Measurements from ENCODE around the gene MAMLD1.

- TF ChIP-seq POLR2AphosphoS5 (IDR thresholded peaks at IDR 0.05; ENCODE audit: control insufficient read depth, insufficient read depth, low read depth, low read length) (no peak), ZBTB33 (CRISPR knock-in tag; IDR thresholded peaks at IDR 0.05) (no peak), HLTF (IDR thresholded peaks at IDR 0.05) (no peak), EZH2 (IDR thresholded peaks at IDR 0.05; ENCODE audit: borderline replicate concordance, low read depth, low read length) (no peak), MYC (IDR thresholded peaks at IDR 0.05; ENCODE audit: low read depth, low read length) (no peak), MYC (CRISPR knock-in tag; IDR thresholded peaks at IDR 0.05; ENCODE audit: borderline replicate concordance, low read depth) (no peak), MTA1 (IDR thresholded peaks at IDR 0.05; ENCODE audit: borderline replicate concordance) (no peak), ZBTB1 (CRISPR knock-in tag; IDR thresholded peaks at IDR 0.05; ENCODE audit: borderline replicate concordance, low read depth) (no peak), SRF (CRISPR knock-in tag; IDR thresholded peaks at IDR 0.05) (no peak), DLX4 (CRISPR knock-in tag; IDR thresholded peaks at IDR 0.05) (no peak), CEBPB (tag; IDR thresholded peaks at IDR 0.05) (no peak), REST (IDR thresholded peaks at IDR 0.05; ENCODE audit: borderline replicate concordance) (peak; percentile 30; the same call in 1 of the 2 replicates), REST (CRISPR knock-in tag; IDR thresholded peaks at IDR 0.05; ENCODE audit: low read depth) (no peak), ZFP36 (IDR thresholded peaks at IDR 0.05; ENCODE audit: low read depth, low read length, partially characterized antibody) (no peak)
- TF ChIP-seq, protein P1, sequence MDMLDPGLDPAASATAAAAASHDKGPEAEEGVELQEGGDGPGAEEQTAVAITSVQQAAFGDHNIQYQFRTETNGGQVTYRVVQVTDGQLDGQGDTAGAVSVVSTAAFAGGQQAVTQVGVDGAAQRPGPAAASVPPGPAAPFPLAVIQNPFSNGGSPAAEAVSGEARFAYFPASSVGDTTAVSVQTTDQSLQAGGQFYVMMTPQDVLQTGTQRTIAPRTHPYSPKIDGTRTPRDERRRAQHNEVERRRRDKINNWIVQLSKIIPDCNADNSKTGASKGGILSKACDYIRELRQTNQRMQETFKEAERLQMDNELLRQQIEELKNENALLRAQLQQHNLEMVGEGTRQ (CRISPR knock-in tag; IDR thresholded peaks at IDR 0.05): no peak
- TF ChIP-seq, protein P2, sequence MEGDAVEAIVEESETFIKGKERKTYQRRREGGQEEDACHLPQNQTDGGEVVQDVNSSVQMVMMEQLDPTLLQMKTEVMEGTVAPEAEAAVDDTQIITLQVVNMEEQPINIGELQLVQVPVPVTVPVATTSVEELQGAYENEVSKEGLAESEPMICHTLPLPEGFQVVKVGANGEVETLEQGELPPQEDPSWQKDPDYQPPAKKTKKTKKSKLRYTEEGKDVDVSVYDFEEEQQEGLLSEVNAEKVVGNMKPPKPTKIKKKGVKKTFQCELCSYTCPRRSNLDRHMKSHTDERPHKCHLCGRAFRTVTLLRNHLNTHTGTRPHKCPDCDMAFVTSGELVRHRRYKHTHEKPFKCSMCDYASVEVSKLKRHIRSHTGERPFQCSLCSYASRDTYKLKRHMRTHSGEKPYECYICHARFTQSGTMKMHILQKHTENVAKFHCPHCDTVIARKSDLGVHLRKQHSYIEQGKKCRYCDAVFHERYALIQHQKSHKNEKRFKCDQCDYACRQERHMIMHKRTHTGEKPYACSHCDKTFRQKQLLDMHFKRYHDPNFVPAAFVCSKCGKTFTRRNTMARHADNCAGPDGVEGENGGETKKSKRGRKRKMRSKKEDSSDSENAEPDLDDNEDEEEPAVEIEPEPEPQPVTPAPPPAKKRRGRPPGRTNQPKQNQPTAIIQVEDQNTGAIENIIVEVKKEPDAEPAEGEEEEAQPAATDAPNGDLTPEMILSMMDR (IDR thresholded peaks at IDR 0.05 in 2 of 3, conservative IDR thresholded peaks at IDR 0.05 in 1 of 3; ENCODE audit: insufficient read depth in 2 of 3, low read depth in 1 of 3, low read length in 3 of 3): peak; percentile 49 to 58 (median 50); a peak in 4 of 6 replicates
Observed at GRCh38 chrX:150449313-150449712, 86.2 kb downstream of the MAMLD1 start.

Data from K562 (cell line).